IMR-90 (cell line): ENCODE measurements around the gene PDGFC. TPM values are rescaled to one million over a fixed set of nuclear protein-coding genes. Genes with fewer than 3 reads are reported as not detected.

Experiments used
- ATAC-seq: fragments of 200-7000 bp; cut with Tn5 transposase; 2 replicates; pipeline ENCODE4 v1.9.1; 2020; ENCODE audit warnings: low read depth, mild to moderate bottlenecking, moderate library complexity
- BruUV-seq: library from RNA; stranded (reverse); fragments of 400-500 nt; replicated peaks from 2 replicates; lab custom pipeline; 2021; lab: Mats Ljungman, UMichigan
- CTCF ChIA-PET: fragments of 300-600 bp; formaldehyde crosslinking; extraction: SDS; loops from one replicate; lab custom pipeline; 2021; ENCODE audit warnings: antibody characterized with exemption; lab: Yijun Ruan, JAX
- POLR2A ChIA-PET: fragments of 300-600 bp; sonication (Branson Sonifier 250); formaldehyde crosslinking; loops from one replicate; lab custom pipeline; 2022; ENCODE audit warnings: antibody characterized with exemption; ENCODE audit not compliant: unreplicated experiment; lab: Charles Lee
- DNase-seq: peaks from one replicate; pipeline ENCODE4 v3.0.0; 2013
- H2AFZ ChIP-seq: replicated peaks from 2 replicates; pipeline ENCODE3; 2013; ENCODE audit warnings: low read length, mild to moderate bottlenecking; ENCODE audit not compliant: poor library complexity
- H2AK5ac ChIP-seq: 2 replicates; pipeline ENCODE4 v1.6.1; 2013; ENCODE audit warnings: low read depth, low read length, inconsistent platforms
- H2AK9ac ChIP-seq: replicated peaks from 2 replicates; pipeline ENCODE3; 2013; ENCODE audit warnings: mild to moderate bottlenecking, low read depth, low read length, moderate library complexity; ENCODE audit not compliant: poor library complexity
- H2BK120ac ChIP-seq: 2 replicates; pipeline ENCODE4 v1.6.1; 2013; ENCODE audit warnings: low read depth, low read length, inconsistent platforms
- H2BK15ac ChIP-seq: 3 replicates; pipeline ENCODE4 v1.6.1; 2013; ENCODE audit warnings: low read depth, low read length, inconsistent platforms
- H2BK20ac ChIP-seq: 2 replicates; pipeline ENCODE4 v1.6.1; 2013; ENCODE audit warnings: low read depth, mild to moderate bottlenecking, inconsistent platforms, low read length, moderate library complexity
- H2BK5ac ChIP-seq: 2 replicates; pipeline ENCODE4 v1.6.1; 2013; ENCODE audit warnings: mild to moderate bottlenecking, low read depth, low read length, inconsistent platforms; ENCODE audit not compliant: poor library complexity, severe bottlenecking
- H3K14ac ChIP-seq: replicated peaks from 2 replicates; pipeline ENCODE4 v1.6.1; 2013; ENCODE audit warnings: low read depth, low read length, inconsistent platforms
- H3K18ac ChIP-seq: 2 replicates; pipeline ENCODE4 v1.6.1; 2013; ENCODE audit warnings: low read depth, low read length, control low read depth
- H3K23ac ChIP-seq: 2 replicates; pipeline ENCODE4 v1.6.1; 2013; ENCODE audit warnings: low read depth, low read length, inconsistent platforms
- H3K27ac ChIP-seq: 2 replicates; pipeline ENCODE4 v1.5.1; 2013; ENCODE audit warnings: mild to moderate bottlenecking, control low read depth, low read length; ENCODE audit not compliant: insufficient read depth
- H3K27me3 ChIP-seq: 2 replicates; pipeline ENCODE4 v1.6.1; 2013; ENCODE audit warnings: low read length; ENCODE audit not compliant: control insufficient read depth, insufficient read depth
- H3K36me3 ChIP-seq: 2 replicates; pipeline ENCODE4 v1.6.1; 2013; ENCODE audit warnings: low read length, mixed read lengths; ENCODE audit not compliant: control insufficient read depth, insufficient read depth
- H3K4ac ChIP-seq: 2 replicates; pipeline ENCODE4 v1.6.1; 2013; ENCODE audit warnings: low read depth, low read length, inconsistent platforms
- H3K4me1 ChIP-seq: 2 replicates; pipeline ENCODE4 v1.6.1; 2013; ENCODE audit warnings: low read length, mixed read lengths; ENCODE audit not compliant: control insufficient read depth, insufficient read depth
- H3K4me2 ChIP-seq: 2 replicates; pipeline ENCODE4 v1.6.1; 2013; ENCODE audit warnings: low read depth, mild to moderate bottlenecking, control low read depth, low read length, moderate library complexity
- H3K4me3 ChIP-seq: 2 replicates; pipeline ENCODE4 v1.5.1; 2013; ENCODE audit warnings: low read depth, mild to moderate bottlenecking, control low read depth, low read length, moderate library complexity; ENCODE audit not compliant: insufficient read depth
- H3K56ac ChIP-seq: 2 replicates; pipeline ENCODE4 v1.6.1; 2013; ENCODE audit warnings: low read length, inconsistent platforms; ENCODE audit not compliant: insufficient read depth; ENCODE audit errors: extremely low read depth
- H3K79me1 ChIP-seq, 2 experiments: 2 replicates each; pipeline ENCODE4 v1.6.1; 2013; ENCODE audit warnings: low read length in 2 of 2, inconsistent platforms in 1 of 2, low read depth in 1 of 2
- H3K9ac ChIP-seq: 2 replicates; pipeline ENCODE4 v1.6.1; 2013; ENCODE audit warnings: low read depth, low read length, control low read depth
- H3K9me1 ChIP-seq: 2 replicates; pipeline ENCODE4 v1.6.1; 2013; ENCODE audit warnings: low read length, inconsistent platforms; ENCODE audit not compliant: insufficient read depth
- H3K9me3 ChIP-seq: 2 replicates; pipeline ENCODE4 v1.6.1; 2013; ENCODE audit warnings: low read length; ENCODE audit not compliant: control insufficient read depth, insufficient read depth
- H4K20me1 ChIP-seq: 2 replicates; pipeline ENCODE4 v1.6.1; 2013; ENCODE audit warnings: low read length, inconsistent platforms; ENCODE audit not compliant: insufficient read depth
- H4K5ac ChIP-seq: 2 replicates; pipeline ENCODE4 v1.6.1; 2013; ENCODE audit warnings: mild to moderate bottlenecking, low read depth, low read length, control low read depth
- H4K8ac ChIP-seq, 2 experiments: 2 replicates each; pipeline ENCODE4 v1.6.1; 2013; ENCODE audit warnings: low read depth in 2 of 2, low read length in 2 of 2, control low read depth in 1 of 2, inconsistent platforms in 1 of 2
- H4K91ac ChIP-seq: 2 replicates; pipeline ENCODE4 v1.6.1; 2013; ENCODE audit warnings: low read depth, low read length, inconsistent platforms; ENCODE audit not compliant: insufficient read depth
- CEBPB ChIP-seq: IDR thresholded peaks from 2 replicates; pipeline ENCODE4 v1.6.1; 2012; ENCODE audit warnings: low read depth, low read length, improper control_type of control experiment
- CHD1 ChIP-seq: IDR thresholded peaks from 2 replicates; pipeline ENCODE4 v1.6.1; 2012; ENCODE audit warnings: low read depth, low read length, improper control_type of control experiment
- FOS ChIP-seq: fragments of 150-350 bp; IDR thresholded peaks from 2 replicates; pipeline ENCODE4 v1.6.1; 2016; ENCODE audit warnings: low read depth, low read length
- WGBS, 2 experiments: methylation state at CpG; one replicate each; pipeline versions ENCODE4 v1.1.5 to v1.1.7; 2013; ENCODE audit warnings: missing lambda C conversion rate in 2 of 2; ENCODE audit not compliant: insufficient read length in 1 of 2; ENCODE audit errors: extremely low coverage in 2 of 2; 5-methylcytosine and 5-hydroxymethylcytosine counted together
- dilution Hi-C: fragments of 300-500 bp; cut with HindIII; formaldehyde crosslinking; loops from one replicate; pipeline ENCODE4 v1.14.3; 2018; ENCODE audit warnings: low sequenced_read_pairs; ENCODE audit not compliant: unreplicated experiment
- in situ Hi-C: fragments of 300-500 bp; cut with MboI; formaldehyde crosslinking; loops from 3 replicates; pipeline ENCODE4 v1.14.3; 2019; ENCODE audit warnings: low sequenced_read_pairs, inconsistent platforms, mixed read lengths
- intact Hi-C: fragments of 100-400 bp; cut with micrococcal nuclease; formaldehyde crosslinking; loops from 2 replicates; pipeline ENCODE4 v1.10.0; 2022
- polyA plus RNA-seq, 3 experiments: library from polyadenylated mRNA; depleted of rRNA; stranded (reverse); fragments of >200 nt; gene quantifications; 2 replicates each; pipeline ENCODE4 v1.2.3, GENCODE V29; 2012; ENCODE audit warnings: low replicate concordance in 1 of 3
- total RNA-seq: library from RNA; depleted of rRNA; stranded (reverse); fragments of >200 nt; gene quantifications from 2 replicates; pipeline ENCODE4 v1.2.3, GENCODE V29; 2012

PDGFC gene
- total and polyA plus RNA-seq, 2 of the 4 experiments (the other 2 are of a cell fraction), result 19.8 to 90.7 TPM

- 0 out of 2 replicates have a peak overlapping the region, but pooled peaks have one; percentile 22 for H3K27ac ChIP-seq
- ATAC-seq, result peak; percentile 25
These were observed 4.5 kb upstream of the PDGFC start for GRCh38 chr4:156976147-156976546.

More at GRCh38 chr4:156976147-156976546, 4.5 kb upstream of the PDGFC start:
- Histone ChIP-seq H2AFZ (no peak overlapping the region), H3K79me1 (no peaks in the 10 kb centered on the region), H3K4me2 (peak overlapping the region; percentile 73; the same call in 1 of the 2 replicates), H3K4me1 (peaks cover 12% of the 10 kb centered on the region; the same call in 1 of the 2 replicates), H3K18ac (peak overlapping the region; percentile 70; the same call in 1 of the 2 replicates), H4K91ac (peak overlapping the region; percentile 65), H3K4ac (peak overlapping the region; percentile 64; the same call in 1 of the 2 replicates), H2BK20ac (peak overlapping the region; percentile 92), H3K9me1 (no peaks in the 10 kb centered on the region), H3K23ac (peak overlapping the region; percentile 63; the same call in 1 of the 2 replicates), H2BK15ac (peak overlapping the region; percentile 77; the same call in 1 of the 3 replicates), H2AK9ac (no peak overlapping the region), H3K27me3 (no peaks in the 10 kb centered on the region), H3K9me3 (no peaks in the 10 kb centered on the region), H2AK5ac (peak overlapping the region; percentile 59; the same call in 1 of the 2 replicates), H3K36me3 (no peaks in the 10 kb centered on the region), H2BK5ac (peak overlapping the region; percentile 78), H2BK120ac (peak overlapping the region; percentile 88), H4K5ac (peak overlapping the region; percentile 19; the same call in 1 of the 2 replicates), H4K20me1 (no peaks in the 10 kb centered on the region), H3K4me3 (no peak overlapping the region), H3K9ac (no peak overlapping the region), H3K56ac (peak overlapping the region; percentile 14; the same call in 1 of the 2 replicates), H3K14ac (no peak overlapping the region), H4K8ac (peak overlapping the region in 1 of 2 experiments; percentile 64; a peak in 2 of 4 replicates)
- intact Hi-C loops (no loop called here), in situ Hi-C loops (no loop called here), dilution Hi-C loops (no loop called here)
- TF ChIP-seq CEBPB (peak; percentile 43; the same call in 1 of the 2 replicates), FOS (peak; percentile 46; the same call in 1 of the 2 replicates), CHD1 (no peak)
- POLR2A ChIA-PET, result interaction anchor here (0.5 kb wide), 1 partner anchor 253 kb away, joined by 4 read pairs; no protein-coding TSS in a partner anchor
- CTCF ChIA-PET, result interaction anchor here (0.6 to 2.9 kb wide), 3 partner anchors 65 to 208 kb away, joined by 3 to 11 read pairs (median 8); no protein-coding TSS in a partner anchor
- WGBS, 2 experiments, result no CpG with 5 or more reads among the region's 2 CpGs
- no TSS peak for BruUV-seq
- DNase-seq, result peak; percentile 87
